NOMO-1 treated with DMSO at 0.1 percent for 48 hours (cell line): ENCODE measurements around the gene LMBR1.

ENCODE experiments used
- DNase-seq: peaks from one replicate; lab custom pipeline; 2025; ENCODE audit not compliant: unreplicated experiment; lab: John Stamatoyannopoulos, UW

Gene LMBR1

DNA sequence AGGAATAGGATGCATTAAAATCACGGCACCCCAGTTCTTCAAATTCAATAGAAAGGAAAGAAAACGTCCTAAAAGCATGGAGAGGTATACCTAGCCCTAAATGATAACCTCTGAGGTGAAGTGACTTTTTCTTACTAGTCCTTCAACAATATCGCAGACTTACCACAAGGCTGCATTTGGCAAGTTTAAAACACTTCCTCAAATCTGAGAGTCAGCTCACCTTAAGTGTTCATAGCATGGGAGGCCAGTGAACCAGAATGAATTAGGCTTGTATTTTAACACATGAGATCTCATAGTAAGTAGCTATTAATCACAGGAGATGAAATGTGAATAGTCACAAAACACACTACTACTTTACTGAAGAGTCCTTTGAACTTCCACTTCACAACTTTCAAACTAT lies 128.2 kb downstream of the LMBR1 start:
- no peak for DNase-seq

DNA sequence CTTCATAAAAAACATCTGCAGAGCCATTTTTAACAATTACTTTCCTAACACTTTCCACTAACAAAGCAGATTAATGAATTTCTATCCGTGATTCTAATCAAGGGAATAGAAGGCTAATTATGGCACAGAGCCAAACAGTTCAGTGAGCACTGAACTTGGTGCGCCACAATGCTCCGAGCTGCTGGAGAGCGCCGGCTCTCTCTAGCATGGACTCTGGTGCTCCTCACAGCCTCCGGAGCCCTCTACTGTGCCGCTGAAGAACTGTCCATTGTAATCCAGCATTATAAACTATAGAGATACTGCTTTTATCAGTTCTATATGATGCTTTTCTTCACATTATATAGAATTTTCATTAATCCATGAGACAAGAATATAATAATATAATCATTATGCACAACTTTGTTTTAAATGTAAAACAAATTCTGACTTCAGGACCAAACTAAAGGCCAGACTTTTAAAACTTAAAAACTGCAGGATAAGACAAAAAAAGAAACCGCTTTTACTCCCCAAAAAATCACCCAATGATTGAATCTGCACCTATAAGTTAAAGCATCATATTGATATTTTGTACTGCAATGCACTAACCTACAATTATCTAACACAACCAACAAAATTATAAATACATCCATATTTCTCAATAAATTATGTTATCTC lies 128.8 kb downstream of the LMBR1 start:
- DNase-seq, result no peak

DNA sequence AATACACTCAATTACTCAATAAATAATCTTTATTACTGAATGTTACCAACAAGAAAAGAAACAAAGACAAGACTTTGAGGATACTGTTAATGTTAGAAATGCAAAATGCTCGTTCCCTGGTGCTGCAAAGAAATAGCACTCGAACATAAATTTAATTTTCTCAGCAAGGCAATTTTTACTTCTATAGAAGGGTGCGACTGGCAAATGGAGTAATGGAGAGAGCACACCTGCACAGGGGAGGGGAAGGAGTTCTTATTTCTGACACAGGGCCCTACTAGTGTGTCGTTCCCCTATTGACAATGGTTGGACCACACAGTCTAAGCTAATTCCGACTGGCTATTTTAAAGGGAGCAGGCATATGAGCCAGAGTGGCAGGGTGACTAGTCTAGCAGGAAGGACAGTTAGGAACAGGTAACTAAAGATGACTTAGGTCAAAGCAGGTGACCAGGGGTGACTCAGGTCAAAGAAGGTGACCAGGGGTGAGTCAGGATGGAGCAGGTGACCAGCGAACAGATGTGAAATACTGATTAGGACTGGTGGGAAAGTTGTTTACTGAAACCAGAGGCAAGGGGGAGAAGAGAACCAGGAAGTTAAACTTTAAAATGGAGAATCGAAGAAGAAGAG lies 133.3 kb downstream of the LMBR1 start:
- DNase-seq, result no peak

DNA sequence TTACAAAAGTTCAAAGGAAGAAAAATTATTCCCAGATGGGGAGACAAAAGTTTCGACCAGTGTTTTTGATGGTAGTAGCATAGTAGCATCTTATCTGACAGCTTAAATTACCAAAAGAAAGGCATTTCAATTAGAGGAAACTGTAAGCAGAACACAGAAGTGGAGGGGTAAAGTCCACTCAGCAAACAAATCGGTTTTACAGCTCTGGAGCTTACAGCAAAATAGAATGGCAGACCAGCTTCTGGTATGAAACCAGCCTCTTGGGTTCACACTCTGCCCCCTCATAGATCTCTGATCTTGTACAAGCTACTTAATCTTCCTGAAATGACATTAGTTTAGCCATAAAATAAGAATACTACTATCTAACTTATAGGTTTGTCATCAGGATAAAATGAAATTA lies 133.8 kb downstream of the LMBR1 start:
- DNase-seq, result no peak

DNA sequence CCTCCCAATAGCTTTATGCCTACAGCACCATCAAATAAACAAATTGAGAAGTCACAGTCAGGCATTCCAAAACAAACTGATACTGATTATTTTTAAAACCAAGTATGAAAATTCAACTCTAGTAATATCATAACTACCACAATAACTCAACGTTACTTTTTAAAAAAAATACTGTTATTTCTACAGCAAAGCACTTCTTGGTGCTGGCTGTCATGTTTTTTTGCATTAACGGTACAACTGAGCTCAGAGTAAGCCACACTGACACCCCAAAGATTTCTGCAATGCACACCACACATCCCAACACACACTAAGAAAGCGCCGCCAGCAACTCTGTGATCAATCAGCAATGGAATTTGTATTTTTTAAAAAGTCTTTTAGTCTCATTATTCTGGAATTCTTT lies 138.8 kb downstream of the LMBR1 start:
- no peak for DNase-seq

DNA sequence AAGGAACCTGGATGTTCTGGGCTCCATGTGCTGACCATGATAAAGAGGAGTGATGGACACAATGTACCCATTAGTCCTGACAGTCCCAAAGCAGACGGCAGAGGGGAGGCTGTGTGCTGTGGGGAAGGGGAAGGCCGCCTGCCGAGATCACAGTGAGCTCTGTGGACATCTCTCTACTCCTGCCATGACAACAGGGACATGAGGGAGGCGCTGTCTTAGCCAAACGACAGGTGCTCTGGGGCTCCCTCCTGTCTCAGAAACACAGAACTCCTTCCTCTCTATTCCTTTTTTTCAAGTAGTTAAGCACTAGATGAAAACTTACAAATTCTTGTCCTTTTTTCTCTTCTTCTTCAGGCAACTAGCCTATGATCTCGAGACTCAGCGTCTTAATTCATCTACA lies 139.4 kb downstream of the LMBR1 start:
- no peak for DNase-seq

GRCh38 chr7:156753229-156753560 lies 139.8 kb downstream of the LMBR1 start:
- no peak for DNase-seq

DNA sequence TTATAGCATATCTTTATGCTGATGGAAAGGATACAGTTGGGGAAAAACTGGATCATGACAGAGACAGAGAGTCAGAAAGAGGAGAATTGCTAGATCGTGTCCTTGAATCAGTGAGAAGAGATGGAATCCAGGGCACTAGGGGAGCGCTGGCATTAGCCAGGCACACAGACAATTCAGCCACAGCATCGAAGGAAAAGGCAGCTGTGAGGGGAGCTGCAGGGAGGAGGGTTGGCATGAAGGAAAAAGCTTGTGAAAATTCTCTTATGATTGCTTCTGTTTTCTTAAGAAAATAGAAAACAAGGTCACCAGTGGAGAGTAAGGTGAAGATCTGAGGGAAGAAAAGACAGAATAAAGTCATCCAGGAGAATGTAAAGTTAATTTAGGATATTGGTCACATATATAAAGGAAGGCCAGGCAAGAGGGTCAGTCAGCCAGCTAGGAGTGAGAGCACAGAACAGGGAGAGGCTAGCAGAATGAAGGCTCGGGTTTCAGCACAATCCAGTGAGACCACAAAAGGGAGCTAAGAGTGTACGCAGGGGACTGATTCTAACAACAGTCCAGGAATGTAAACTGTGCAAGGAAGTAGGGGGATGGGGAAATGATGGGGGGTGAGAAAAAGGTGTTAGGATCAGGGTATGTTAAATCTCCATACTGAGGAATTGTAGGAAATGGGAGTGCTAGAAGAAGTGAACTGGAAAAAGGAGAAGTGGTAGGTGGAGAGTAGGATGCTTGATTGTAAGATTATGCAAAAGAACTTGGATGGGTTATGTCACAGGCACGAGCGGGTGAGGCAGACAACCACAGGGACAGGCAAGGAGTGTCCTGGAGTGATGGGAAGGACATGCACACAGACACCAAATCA lies 140.4 kb downstream of the LMBR1 start:
- no peak for DNase-seq

DNA sequence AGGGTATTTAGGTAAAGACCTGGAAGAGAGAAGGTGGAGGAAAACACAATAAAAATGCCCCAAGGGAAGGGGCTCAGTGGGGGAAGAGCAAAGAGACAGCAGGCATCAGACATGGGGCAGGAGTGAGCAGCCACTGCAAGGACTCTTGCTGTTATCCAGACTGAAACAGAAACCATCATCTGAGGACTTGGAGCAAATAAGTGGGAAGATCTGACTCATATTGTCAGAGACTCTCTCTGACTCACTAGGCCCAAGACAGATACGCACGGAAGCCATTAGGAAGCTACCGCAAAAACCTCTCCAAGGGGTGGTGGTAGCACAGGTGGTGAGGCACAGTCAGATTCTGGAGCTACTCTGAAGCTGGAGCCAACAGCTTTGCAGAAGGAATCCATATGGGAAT lies 141.7 kb downstream of the LMBR1 start:
- no peak for DNase-seq

DNA sequence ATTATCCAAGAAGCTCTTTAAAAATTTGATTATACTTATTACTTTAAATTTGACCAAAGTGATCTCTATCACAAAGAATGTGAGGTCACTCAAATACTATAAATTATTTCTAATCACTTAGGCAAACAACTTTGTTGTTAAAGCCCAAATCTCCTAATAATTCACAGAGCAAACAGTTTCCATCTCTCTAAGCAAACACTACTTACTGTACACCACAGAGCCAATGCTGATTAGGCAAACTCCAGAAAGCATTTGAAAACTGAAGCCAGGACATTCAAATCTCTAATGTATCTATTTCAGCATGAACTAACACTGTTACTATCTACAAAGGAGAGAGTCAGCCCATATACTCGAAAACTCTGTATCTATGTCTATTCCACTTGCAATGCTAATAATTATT lies 145.3 kb downstream of the LMBR1 start:
- DNase-seq, result no peak

DNA sequence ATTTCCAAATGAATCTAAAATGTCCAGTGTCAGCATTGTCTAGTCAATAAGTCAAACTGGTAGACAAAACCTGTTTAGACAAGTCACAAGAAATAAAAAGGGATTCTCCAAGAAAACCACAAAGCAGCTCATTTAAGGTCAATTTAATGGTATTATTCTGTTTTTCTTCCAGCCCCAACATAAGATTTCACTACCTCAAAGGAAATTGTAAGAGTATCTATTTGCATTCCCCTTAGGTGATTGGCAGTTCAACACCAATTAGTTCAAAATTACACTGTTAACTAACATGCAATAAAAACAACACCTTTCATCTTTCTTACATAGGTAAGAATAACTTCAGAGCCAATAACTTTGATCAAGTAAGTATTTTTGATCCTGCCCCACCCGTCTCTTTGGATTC lies 146.1 kb downstream of the LMBR1 start:
- DNase-seq, result no peak

- DNase-seq, result no peak
Observed at GRCh38 chr7:156739596-156739995, 153.4 kb downstream of the LMBR1 start.

DNA sequence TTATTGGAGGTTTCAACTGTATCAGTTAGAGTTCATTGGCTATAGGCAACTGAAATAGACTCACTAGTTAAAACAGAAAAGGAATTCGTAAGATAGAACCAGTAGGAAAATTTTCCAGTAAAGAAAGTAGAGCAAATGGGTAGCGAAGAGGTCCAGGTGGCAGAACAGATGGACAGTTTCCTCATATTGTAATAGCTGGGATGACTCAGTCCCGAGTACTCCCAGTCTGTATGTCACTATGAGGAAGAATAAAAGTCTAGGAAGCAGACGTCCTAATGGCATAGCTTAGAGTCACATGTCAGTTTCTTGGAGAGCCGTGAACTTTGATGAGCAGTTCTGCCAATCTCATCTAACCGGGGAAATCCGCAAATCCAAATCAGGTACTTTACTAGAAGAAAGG lies 157.1 kb downstream of the LMBR1 start:
- DNase-seq, result no peak

DNA sequence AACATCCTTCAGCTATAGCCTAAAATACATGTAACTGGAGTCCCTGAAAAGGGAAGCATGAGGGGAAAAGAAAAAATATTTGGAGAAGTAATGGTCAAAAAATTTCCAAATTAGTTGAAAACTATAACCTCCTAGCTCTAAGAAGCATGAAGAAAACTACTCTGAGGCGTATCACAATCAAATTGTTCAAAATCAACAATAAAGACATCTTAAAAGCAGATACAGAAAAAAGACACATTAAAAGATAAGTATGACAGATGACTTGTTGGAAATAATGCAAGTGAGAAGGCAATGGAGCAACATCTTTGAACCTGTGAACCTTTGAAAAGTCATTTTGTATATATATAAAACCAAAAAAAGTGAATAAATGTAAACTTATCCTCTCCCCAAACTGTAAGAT lies 159.3 kb downstream of the LMBR1 start:
- DNase-seq, result no peak

GRCh38 chr7:156732091-156732625 lies 160.8 kb downstream of the LMBR1 start:
- DNase-seq, result no peak

GRCh38 chr7:156731651-156732050 lies 161.3 kb downstream of the LMBR1 start:
- no peak for DNase-seq

GRCh38 chr7:156725936-156726335 lies 167.0 kb downstream of the LMBR1 start:
- DNase-seq, result no peak

- DNase-seq, result no peak
Observed at GRCh38 chr7:156725073-156725472, 167.9 kb downstream of the LMBR1 start.

DNA sequence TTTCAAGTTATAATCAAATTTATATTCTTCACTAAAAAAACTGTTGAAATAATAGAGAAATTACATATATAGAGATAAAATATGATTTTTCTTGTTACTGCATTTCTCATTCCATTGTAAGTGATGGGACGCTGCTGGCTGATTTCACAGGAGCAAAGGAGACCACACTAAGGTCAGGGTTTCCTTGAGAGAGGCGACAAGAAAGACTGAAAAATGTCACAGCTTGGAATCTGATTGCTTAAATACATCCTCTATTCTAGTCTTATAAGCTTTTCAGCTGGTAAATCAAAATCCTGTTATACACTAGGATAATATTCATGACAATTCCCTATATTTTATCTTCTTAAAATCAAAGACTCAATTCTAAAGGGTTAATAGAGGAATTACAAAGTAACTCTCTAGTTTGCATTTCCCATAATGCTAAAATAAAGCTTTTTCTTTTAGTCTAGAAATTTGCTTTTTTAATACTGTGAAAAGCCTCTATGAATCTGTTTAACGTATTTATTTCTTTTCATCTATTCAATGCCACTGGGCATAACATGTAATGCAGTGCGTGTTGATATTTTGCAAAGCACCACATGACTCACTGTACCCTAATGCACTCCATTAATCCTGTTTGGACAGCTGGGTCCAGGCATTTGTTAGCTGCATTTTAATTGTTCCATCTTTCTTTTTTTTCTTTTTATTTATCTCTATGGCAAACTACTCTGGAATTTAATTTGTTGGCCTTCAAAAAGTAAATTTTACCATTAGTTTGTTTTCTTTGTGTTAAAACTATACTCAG lies 170.7 kb downstream of the LMBR1 start:
- DNase-seq, result no peak

DNA sequence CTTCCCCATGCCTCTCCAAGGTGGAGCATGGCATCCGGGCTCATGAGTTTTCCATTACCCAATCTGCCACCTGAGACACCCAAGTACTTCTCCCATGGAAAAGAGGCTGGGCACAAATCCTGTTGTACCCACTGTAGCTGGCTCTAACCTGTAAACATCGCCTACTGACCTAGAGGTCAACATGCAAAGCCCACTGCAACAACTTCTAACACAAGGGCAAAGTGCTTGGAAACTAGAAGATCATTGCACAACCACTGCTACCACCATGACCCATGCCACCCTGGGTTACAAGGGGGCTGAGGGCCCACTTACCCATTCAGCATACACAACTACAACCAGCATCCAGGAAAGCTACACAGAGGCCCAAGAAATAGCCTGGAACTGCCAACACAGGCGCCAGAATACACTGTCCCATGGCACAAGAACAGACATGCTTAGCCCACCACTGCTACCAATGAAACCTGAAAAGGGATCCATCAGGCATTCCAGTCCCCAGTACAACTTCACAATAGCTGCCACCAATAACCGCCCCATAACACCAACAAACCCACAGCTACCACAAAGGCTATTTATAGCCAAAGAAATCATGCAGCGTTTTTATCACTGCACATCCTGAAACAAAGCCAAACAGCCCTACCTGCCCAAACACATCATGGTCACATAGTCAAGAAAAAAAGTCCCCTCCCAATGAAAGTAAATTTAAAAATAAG lies 189.1 kb downstream of the LMBR1 start:
- DNase-seq, result no peak

- no peak for DNase-seq
Observed at GRCh38 chr7:156703209-156703608, 189.8 kb downstream of the LMBR1 start.
